ENCODE data around the gene MYO7B. TPM values are rescaled to one million over a fixed set of nuclear protein-coding genes. Genes with fewer than 3 reads are reported as not detected.

Gene MYO7B
- total and polyA plus RNA-seq, 9 of the 15 experiments (the other 6 are each of a cell fraction or from before 2014, with no cell fraction given): 0.08 TPM; not detected in 8

- Histone ChIP-seq H3K9ac (ENCODE audit: insufficient read depth in 1 of 2, low read depth in 2 of 2, low read length in 2 of 2) (no peak overlapping the region), H3K79me2 (ENCODE audit: control insufficient read depth, insufficient read depth, low read length) (no peaks in the 10 kb centered on the region), H3K27ac (ENCODE audit: extremely low read depth, low read depth, low read length) (no peak overlapping the region), H3K4me1 (replicated peaks in 1 of 2; ENCODE audit: control insufficient read depth in 2 of 2, insufficient read depth in 2 of 2, low read length in 2 of 2) (peaks cover 0 to 4% of the 10 kb centered on the region in 2 experiments; a peak in 1 of 5 replicates), H3K4me2 (ENCODE audit: insufficient read depth, low read length) (no peak overlapping the region), H4K20me1 (replicated peaks; ENCODE audit: control insufficient read depth, insufficient read depth, low read length) (no peaks in the 10 kb centered on the region), H3K27me3 (ENCODE audit: control insufficient read depth in 2 of 2, insufficient read depth in 2 of 2, low read length in 2 of 2) (peaks cover 4 to 7% of the 10 kb centered on the region in 2 experiments; a peak in 3 of 5 replicates), H3K9me3 (replicated peaks; ENCODE audit: control insufficient read depth, insufficient read depth, low read depth, low read length) (no peaks in the 10 kb centered on the region), H3K4me3 (no peak overlapping the region), H3K36me3 (ENCODE audit: control insufficient read depth, insufficient read depth, low read length) (no peaks in the 10 kb centered on the region), H2AFZ (ENCODE audit: low read depth, low read length) (no peak overlapping the region), H3K9me1 (ENCODE audit: control insufficient read depth, insufficient read depth, low read length) (no peaks in the 10 kb centered on the region)
- 11% methylated on average over 3 of the region's 3 CpGs for WGBS (ENCODE audit: insufficient coverage, low coverage, missing lambda C conversion rate)
- intact Hi-C loops (cut with micrococcal nuclease) (no loop called here), in situ Hi-C loops (cut with MboI) (no loop called here)
- no TSS peak for BruUV-seq (replicated peaks)
- ChIA-PET POLR2A (no interaction called here), CTCF (ENCODE audit: low intra/inter-chr PET ratio) (no interaction called here)
- no peak for ATAC-seq
- FAIRE-seq: no peak
- DNase-seq (ENCODE audit: extremely low read depth in 1 of 4, low spot score in 3 of 4): no peak
- TF ChIP-seq ZNF347 (CRISPR knock-in tag; IDR thresholded peaks at IDR 0.05; ENCODE audit: low read depth) (no peak), PPARD (CRISPR knock-in tag; IDR thresholded peaks at IDR 0.05) (no peak), ZBTB43 (CRISPR knock-in tag; IDR thresholded peaks at IDR 0.05) (no peak), ZNF280A (IDR thresholded peaks at IDR 0.05; ENCODE audit: low read depth, partially characterized antibody) (no peak), ZNF592 (IDR thresholded peaks at IDR 0.05) (no peak), SOX6 (IDR thresholded peaks at IDR 0.05) (no peak), ZBTB7A (IDR thresholded peaks at IDR 0.05; ENCODE audit: borderline replicate concordance, control insufficient read depth, low read depth, low read length) (no peak), ZNF311 (CRISPR knock-in tag; IDR thresholded peaks at IDR 0.05) (no peak), PREB (CRISPR knock-in tag; IDR thresholded peaks at IDR 0.05) (no peak)
- TF ChIP-seq, protein P1, sequence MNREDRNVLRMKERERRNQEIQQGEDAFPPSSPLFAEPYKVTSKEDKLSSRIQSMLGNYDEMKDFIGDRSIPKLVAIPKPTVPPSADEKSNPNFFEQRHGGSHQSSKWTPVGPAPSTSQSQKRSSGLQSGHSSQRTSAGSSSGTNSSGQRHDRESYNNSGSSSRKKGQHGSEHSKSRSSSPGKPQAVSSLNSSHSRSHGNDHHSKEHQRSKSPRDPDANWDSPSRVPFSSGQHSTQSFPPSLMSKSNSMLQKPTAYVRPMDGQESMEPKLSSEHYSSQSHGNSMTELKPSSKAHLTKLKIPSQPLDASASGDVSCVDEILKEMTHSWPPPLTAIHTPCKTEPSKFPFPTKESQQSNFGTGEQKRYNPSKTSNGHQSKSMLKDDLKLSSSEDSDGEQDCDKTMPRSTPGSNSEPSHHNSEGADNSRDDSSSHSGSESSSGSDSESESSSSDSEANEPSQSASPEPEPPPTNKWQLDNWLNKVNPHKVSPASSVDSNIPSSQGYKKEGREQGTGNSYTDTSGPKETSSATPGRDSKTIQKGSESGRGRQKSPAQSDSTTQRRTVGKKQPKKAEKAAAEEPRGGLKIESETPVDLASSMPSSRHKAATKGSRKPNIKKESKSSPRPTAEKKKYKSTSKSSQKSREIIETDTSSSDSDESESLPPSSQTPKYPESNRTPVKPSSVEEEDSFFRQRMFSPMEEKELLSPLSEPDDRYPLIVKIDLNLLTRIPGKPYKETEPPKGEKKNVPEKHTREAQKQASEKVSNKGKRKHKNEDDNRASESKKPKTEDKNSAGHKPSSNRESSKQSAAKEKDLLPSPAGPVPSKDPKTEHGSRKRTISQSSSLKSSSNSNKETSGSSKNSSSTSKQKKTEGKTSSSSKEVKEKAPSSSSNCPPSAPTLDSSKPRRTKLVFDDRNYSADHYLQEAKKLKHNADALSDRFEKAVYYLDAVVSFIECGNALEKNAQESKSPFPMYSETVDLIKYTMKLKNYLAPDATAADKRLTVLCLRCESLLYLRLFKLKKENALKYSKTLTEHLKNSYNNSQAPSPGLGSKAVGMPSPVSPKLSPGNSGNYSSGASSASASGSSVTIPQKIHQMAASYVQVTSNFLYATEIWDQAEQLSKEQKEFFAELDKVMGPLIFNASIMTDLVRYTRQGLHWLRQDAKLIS (CRISPR knock-in tag; IDR thresholded peaks at IDR 0.05): no peak
Measured at GRCh38 chr2:127598711-127599110, 63.2 kb downstream of the MYO7B start.

Data from K562 (cell line).